HG03565 (cell line): ENCODE data around the gene TOB1.

Experiments used
- ATAC-seq: cut with Tn5 transposase; IDR thresholded peaks from one replicate; pipeline ENCODE4 v1.9.1; 2021; ENCODE audit warnings: mild to moderate bottlenecking, moderate library complexity; ENCODE audit not compliant: unreplicated experiment

TOB1 gene

DNA sequence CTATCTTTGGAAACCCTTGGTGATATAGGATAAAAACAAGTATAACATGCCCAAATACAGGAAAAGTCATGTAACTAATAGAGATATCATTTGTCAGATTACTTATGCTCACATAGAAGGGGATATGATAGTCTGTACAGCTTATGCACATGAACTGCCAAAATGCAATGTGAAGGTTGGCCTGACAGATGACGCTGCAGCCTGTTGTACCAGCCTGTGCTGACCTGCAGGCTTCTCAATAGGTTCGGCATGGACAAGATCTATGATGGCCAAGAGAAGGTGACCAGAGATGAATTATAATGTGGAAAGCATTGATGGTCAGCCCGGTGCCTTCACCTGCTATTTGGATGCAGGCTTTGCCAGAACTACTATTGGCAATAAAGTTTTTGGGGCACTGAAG lies 18.1 kb downstream of the TOB1 start:
- ATAC-seq, result no peak

DNA sequence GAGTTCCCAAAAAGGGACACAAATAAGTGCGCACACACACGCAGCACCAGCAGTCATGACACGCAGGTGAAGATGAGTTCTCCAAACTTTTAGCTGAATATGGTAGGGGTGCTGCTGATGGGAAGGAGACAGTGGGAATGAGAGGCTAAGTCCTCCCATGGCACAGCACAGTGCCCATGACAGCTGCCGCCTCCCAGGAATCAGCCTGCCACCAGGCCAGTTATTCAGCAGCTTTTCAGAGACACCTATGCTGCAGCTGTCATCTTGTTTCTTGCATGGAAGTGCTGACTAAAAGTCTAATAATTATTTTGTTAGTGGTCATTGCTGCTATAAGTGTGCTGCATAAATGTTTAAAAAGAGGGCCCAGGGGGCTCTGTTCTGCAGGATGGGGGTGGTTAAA lies 18.6 kb downstream of the TOB1 start:
- ATAC-seq, result no peak

- no peak for ATAC-seq
These were observed 20.7 kb downstream of the TOB1 start for GRCh38 chr17:50845240-50846147.

DNA sequence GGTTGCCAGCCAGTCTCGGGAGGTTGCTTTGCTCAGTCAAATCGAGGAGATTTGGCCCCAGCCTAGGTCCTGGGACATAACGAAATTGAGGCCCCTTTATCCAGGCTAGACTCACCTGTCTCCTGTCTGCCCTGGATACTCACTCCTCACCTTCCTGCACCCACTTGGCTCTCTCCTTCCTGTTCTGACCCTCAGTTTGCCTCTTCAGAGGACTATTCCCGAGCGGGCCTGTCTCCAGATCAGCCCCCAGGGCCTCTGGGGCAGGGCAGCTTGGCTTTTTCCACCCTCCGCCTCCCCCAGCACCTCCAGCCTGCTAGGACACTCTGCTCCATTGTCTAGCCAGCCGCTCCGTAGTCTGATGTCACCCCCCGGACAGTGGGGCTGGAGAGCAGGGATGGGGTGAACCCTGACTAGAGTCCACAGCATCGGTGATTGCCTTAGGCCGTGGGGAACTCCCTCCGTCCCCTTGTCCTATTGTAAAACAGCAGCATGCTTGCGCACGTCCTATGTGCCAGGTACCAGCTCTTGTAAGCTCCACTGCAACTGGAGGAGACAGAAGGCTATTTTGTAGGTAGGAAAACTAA lies 21.9 kb downstream of the TOB1 start:
- no peak for ATAC-seq

DNA sequence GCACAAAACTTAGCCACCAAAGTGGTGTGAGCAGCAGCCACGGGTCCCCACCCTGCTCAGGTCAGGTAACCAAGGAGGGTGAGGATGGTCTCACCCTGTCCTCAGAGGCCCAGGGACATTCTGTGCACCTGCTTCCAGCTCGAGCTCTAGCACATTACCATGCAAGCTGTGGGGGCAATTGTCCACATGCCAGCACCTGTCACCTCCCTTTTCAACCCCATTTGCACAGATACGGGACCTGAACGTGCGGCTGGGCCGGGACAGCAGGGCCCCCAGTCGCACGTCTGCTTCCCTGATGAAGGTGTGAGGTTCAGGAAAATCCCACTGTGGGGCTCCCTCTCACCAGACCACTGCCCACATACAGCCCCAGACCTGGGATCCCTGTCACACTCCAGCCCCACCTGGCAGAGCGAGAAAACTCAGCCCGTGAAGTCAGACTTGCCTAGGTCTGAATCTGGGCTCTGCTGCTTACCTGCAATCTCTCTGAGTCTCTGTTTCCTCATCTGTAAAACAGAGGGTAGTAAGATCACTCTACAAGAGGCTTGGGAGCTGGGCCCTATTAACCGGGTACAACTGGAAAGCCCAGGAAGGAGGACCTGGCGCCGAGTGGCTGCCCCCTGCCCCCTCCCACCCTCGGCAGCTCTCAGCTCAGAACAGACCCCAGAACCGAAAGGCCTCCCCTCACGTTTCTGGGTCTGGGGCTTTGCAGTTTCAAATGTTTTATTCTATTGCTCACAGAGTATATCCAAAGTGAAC lies 22.8 kb downstream of the TOB1 start:
- ATAC-seq, result no peak

DNA sequence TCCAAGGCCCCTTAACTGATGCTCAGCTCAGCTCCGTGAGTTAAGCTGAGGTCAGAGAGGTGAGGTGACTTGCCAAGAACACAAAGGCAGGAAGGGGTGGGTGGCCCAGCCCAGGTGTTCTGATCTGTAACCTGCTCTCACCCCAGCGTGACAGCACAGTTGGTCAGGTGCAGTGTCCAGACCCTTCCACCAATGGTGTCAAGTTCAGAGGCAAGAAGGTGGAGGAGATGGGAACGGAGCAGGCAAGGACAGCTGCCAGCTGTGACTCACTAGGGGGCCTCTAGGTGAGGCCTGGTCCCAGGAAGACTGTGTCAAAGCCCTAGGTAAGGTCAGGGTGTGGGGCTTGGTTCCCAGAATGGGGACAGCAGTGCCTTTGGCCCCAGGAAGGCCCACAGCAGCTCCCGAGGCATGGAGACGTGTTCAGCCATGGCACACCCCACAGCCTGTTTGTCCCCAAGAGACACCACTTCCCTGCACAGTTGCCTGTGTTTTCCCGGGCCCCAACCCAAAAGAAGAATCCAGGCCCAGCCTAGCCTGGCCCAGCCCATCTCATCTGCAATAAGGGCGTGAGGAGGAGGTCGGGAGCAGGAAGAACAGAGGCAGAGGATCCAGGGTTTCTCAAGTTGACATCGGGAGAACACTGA lies 23.5 kb downstream of the TOB1 start:
- no peak for ATAC-seq

DNA sequence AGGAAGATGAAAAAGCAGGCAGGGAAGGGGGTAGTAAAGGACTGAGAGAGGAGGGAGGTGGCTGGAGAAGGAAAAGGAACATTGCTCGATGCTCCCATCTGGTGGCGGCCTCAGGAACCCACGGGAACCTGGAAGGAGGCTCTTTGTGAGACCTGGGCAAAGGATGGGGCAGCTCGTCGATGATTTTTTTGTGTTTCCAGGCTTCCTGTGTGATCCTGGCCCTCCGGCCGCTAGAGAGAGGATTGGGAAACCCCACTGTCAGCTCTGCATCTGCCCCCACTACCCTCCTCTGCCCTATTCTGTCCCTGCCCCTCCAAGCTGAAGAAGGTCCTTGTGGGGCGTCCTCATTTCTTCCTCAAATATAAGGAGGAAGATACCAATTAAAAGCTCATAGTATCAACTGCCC lies 24.2 kb downstream of the TOB1 start:
- no peak for ATAC-seq

GRCh38 chr17:50841277-50841948 lies 24.7 kb downstream of the TOB1 start:
- ATAC-seq, result no peak

GRCh38 chr17:50840311-50840851 lies 25.8 kb downstream of the TOB1 start:
- no peak for ATAC-seq

GRCh38 chr17:50839591-50840310 lies 26.4 kb downstream of the TOB1 start:
- ATAC-seq, result no peak

DNA sequence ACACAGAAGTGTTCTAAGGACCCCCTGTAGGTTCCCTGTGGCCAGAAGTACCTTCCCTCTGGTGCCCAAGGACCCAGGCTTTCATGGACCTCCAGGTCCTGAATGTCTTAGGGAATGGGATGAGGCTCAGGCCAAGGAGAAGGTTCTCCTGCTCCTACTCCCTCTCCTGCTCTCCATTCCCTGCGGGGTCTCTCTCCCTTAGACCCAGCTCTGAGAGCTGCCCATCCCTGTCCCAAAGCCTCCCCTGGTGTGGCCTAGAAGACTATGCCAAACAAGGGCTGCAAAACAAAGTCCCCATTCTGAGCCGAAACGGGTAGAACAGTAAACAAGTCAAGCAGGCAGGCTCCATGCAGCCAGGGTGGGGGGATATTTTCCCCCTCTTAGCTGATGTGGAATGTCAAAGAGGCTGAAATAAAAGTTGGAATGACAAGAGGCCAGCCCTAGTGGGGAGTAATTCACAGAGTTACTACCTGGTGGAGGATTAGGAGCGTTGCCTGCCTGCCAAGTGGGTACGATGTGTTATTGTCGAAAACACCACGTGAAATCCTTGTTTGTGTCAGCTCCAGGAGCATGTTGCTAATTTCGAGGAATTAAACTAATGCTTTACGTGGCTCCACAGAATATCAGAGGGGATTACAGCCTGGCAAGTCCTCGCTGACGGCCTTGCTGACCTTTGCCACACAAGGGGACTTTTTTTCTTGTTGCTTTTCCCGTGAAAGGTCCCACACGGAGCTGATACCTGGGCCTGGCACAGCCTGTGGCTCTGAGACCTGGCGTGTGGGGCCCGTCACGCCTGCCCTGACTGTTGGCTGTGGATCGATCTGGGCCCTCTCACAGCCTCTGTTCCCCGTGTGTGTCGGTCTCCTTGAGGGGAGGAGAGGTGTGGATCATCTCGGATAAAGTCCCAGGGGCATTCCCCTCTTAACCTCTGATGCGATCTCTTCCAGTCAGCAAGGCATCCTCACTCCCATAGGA lies 27.9 kb downstream of the TOB1 start:
- no peak for ATAC-seq

DNA sequence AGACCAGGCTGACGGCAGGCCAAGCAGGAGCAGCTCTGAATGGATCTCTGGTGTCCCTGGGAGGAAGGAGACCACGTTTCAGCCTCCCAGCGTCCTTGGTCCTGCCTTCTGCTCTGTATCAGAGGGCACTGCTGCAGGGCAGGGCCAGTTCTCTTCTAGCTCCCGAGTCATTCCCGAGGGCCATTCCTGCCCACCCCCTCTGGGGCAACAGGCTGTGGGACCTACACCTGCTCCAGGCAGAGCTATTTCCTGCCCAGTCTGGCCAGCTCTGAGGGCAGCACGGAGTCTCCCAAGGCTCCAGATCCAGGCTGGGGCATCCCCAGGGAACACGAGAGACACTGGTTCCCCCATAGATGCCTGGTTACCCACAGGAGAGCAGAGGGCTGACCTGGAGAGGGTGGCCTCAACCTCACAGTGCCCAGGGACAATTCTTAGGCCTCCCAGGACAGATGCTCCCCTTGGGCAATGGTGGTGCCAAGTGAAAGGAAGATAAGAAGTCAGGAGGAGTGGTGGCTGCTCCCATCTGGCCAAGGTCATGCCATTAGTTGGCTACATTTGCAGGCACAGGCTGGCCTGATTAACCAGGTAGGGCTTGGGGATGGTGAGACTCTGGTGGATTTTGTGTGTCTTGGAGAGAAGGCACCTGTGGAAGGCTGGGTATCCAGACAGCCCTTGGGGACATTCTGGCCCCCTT lies 28.7 kb downstream of the TOB1 start:
- no peak for ATAC-seq

DNA sequence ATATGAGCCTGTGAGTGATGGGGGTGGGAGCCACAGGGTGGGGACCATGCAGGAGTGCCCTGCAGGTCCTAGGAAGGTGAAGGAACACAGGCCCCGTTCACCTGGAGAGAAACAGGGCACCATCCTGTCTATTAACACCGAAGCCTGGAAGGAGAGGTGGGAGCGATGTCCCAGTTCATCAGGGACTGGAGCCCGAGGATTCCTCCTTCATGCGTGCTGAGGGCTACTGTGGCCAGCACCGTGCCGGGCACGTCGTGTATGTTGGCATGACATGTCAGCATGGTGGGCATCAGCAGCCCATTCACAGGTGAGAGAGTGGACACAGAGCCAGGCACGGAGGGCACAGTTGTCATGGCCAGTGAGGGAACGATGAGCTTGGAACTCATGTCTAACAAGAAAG lies 29.3 kb downstream of the TOB1 start:
- no peak for ATAC-seq

GRCh38 chr17:50835301-50836234 lies 30.6 kb downstream of the TOB1 start, which contains the start of gene WFIKKN2:
WFIKKN2 (plus strand) TSS chr17:50835586; CDS start chr17:50835938, 352 bp downstream.
- no peak for ATAC-seq

DNA sequence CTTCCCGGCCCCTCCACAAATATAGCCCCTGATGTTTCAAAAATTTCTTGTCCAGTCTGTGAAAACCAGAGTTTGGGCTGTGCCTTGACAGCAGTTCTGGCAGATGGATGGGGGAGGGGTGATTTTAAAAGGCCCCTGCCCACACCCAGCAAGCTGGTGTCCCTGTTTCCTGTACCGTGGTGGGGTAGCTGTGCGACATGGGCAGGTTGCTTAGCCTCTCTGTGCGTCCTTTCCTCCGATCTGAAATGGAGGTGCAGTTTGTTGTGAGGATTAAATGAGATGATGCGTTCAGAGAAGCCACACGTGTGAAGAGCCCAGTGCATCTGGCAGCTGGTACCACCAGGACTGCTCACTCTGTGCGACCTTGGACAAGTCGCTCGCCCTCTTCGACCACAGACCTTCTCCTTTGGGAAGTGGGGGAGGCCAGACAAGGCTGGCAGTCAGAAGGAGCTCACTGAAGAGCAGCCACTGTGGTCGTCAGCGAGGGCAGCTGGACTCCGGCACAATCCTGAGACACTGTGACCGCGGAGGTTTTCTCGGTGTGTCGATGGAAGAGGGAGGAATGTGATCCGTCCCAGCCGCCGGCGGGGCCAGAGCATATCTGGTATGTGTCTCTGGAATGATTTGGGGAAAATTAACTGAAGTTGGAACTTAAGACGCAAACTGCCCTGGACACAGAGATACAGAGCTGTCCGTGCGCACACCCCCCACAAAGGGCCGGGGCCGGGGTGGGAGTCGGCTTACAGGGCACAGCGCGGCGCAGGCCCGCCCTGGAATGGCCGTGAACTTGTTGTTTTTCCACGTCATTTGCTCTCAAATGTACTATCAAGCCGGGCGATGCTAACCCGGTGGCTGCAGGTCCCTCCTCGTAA lies 31.5 kb downstream of the TOB1 start:
- ATAC-seq, result no peak
